ENCODE measurements around the gene IL1R1. TPM values are rescaled to one million over a fixed set of nuclear protein-coding genes. Genes with fewer than 3 reads are reported as not detected.

IL1R1 gene
- total RNA-seq, 5 donors from 2014 or later (not counting 1 experiment from before 2014, with no cell fraction given) = 0.43 to 4.5 (median 1.7) TPM

DNA sequence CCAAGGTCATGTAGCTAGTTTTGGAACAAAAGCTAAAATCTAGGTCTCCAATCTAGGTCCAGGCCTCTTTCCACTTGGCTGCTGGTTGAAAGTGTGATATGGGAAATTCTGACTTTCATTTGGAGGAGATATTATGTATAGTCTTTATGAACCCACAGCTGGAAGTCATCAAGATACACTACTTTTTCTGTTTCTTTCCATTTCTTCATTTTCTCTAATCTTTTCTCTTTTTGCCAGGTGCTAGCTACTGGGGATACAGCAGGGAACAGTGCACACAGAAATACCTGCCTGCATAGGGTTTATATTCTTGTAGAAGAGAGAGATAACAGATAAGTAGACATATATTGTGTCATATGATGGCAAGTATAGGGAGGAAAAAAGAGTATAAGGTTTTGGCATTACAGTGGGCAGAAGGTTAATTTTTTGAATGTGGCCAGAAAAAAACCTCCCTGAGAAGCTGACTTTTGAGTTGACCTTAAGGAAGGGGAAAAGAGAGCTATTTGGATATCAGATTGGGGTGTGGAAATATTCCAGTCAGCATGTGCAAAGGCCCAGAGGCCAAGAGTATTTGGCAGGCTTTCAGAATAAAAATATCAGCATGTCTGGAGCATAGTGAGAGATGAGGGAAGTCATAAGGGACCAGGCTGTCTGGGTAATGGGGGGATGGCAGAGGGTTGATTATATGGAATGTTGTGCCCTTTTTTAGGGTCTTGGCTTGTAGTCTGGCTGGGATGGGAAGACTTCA, 15.6 kb downstream of the IL1R1 start:
- no peak for ATAC-seq (replicated peaks in 1 of 4)

DNA sequence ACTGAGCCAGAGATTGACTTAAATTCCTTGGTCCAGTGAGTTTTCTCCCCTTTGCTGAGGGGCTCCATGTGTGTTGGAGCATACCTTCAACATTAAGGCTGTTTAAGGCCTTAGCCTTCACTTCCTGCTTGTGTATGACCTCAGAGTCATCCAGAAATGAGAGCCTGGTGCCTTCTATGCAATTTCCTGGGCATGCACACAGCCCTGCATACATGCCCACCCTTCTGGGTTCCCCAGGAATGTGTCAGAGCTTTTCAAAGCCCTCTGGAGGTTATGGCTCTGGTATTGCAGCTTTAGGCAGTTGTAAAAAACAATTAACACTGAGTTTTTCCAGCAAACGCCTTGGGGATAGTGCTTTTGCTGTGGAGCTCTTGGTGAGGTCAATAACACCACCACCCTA, 16.7 kb downstream of the IL1R1 start:
- no peaks in the 10 kb centered on the region for H3K9me3 Mint-ChIP-seq
- no peak overlapping the region for H3K27ac Mint-ChIP-seq
- Histone ChIP-seq H3K9me3 (no peaks in the 10 kb centered on the region), H3K4me1 (ENCODE audit: control insufficient read depth in 1 of 2, extremely low read depth in 1 of 2, insufficient read depth in 2 of 2, low read length in 2 of 2) (no peaks in the 10 kb centered on the region), H3K4me3 (ENCODE audit: control insufficient read depth in 1 of 2, extremely low read depth in 1 of 2, low read length in 1 of 2) (no peak overlapping the region), H3K27me3 (replicated peaks in 1 of 2; ENCODE audit: control insufficient read depth in 2 of 2, extremely low read depth in 1 of 2, insufficient read depth in 2 of 2, low read length in 1 of 2) (no peaks in the 10 kb centered on the region), H3K27ac (ENCODE audit: low read length) (no peak overlapping the region), H3K36me3 (ENCODE audit: control insufficient read depth in 2 of 2, extremely low read depth in 1 of 2, insufficient read depth in 1 of 2, low read length in 1 of 2) (no peaks in the 10 kb centered on the region)
- ChIA-PET CTCF (no interaction called here), POLR2A (no interaction called here)
- peaks cover 3% of the 10 kb centered on the region for H3K36me3 Mint-ChIP-seq
- no peaks in the 10 kb centered on the region for H3K27me3 Mint-ChIP-seq
- no CpG with 5 or more reads among the region's 1 CpG for WGBS (ENCODE audit: insufficient coverage)
- DNase-seq = no peak
- H3K4me3 Mint-ChIP-seq = no peak overlapping the region
- ATAC-seq (replicated peaks in 1 of 4) = no peak
- H3K4me1 Mint-ChIP-seq = no peaks in the 10 kb centered on the region

More for the DNA sequence above, 15.6 kb downstream of the IL1R1 start:
- no peak for DNase-seq
- no peaks in the 10 kb centered on the region for H3K27me3 ChIP-seq (replicated peaks in 1 of 2; ENCODE audit: control insufficient read depth in 2 of 2, extremely low read depth in 1 of 2, insufficient read depth in 2 of 2, low read length in 1 of 2)
- Mint-ChIP-seq H3K9me3 (no peaks in the 10 kb centered on the region), H3K4me1 (no peaks in the 10 kb centered on the region), H3K27me3 (no peaks in the 10 kb centered on the region), H3K4me3 (no peak overlapping the region), H3K27ac (no peak overlapping the region), H3K36me3 (peaks cover 3% of the 10 kb centered on the region)
- H3K4me1 ChIP-seq (ENCODE audit: control insufficient read depth in 1 of 2, extremely low read depth in 1 of 2, insufficient read depth in 2 of 2, low read length in 2 of 2) = no peaks in the 10 kb centered on the region
- H3K36me3 ChIP-seq (ENCODE audit: control insufficient read depth in 2 of 2, extremely low read depth in 1 of 2, insufficient read depth in 1 of 2, low read length in 1 of 2) = no peaks in the 10 kb centered on the region
- CTCF ChIA-PET = no interaction called here
- H3K27ac ChIP-seq (ENCODE audit: low read length) = no peak overlapping the region
- H3K9me3 ChIP-seq = no peaks in the 10 kb centered on the region
- no peak overlapping the region for H3K4me3 ChIP-seq (ENCODE audit: control insufficient read depth in 1 of 2, extremely low read depth in 1 of 2, low read length in 1 of 2)
- POLR2A ChIA-PET = interaction anchor here in 1 of 2 donors (0.6 kb wide), 1 partner anchor 1111 kb away, joined by 3 read pairs; no protein-coding TSS in a partner anchor

GRCh38 chr2:102166189-102166845, 23.8 kb downstream of the IL1R1 start:
- DNase-seq (no peak), ATAC-seq (replicated peaks in 1 of 4) (no peak)
- ChIA-PET POLR2A (interaction anchor here in 1 of 2 donors (0.5 kb wide), 1 partner anchor 166 kb away, joined by 3 read pairs; no protein-coding TSS in a partner anchor), CTCF (interaction anchor here in 1 of 2 donors (0.6 to 1.7 kb wide), 2 partner anchors 18 to 146 kb away, joined by 3 to 4 read pairs; no protein-coding TSS in a partner anchor)
- H3K9me3 ChIP-seq = no peaks in the 10 kb centered on the region
- H3K36me3 ChIP-seq (ENCODE audit: control insufficient read depth in 2 of 2, extremely low read depth in 1 of 2, insufficient read depth in 1 of 2, low read length in 1 of 2) = no peaks in the 10 kb centered on the region
- H3K4me3 ChIP-seq (ENCODE audit: control insufficient read depth in 1 of 2, extremely low read depth in 1 of 2, low read length in 1 of 2) = no peak overlapping the region
- Mint-ChIP-seq H3K27ac (no peak overlapping the region), H3K9me3 (no peaks in the 10 kb centered on the region), H3K27me3 (peaks cover 0 to 4% of the 10 kb centered on the region in 2 donors), H3K4me1 (no peaks in the 10 kb centered on the region), H3K4me3 (no peak overlapping the region), H3K36me3 (no peaks in the 10 kb centered on the region)
- H3K27me3 ChIP-seq (replicated peaks in 1 of 2; ENCODE audit: control insufficient read depth in 2 of 2, extremely low read depth in 1 of 2, insufficient read depth in 2 of 2, low read length in 1 of 2) = no peaks in the 10 kb centered on the region
- no CpG with 5 or more reads among the region's 4 CpGs for WGBS (ENCODE audit: insufficient coverage)
- H3K4me1 ChIP-seq (ENCODE audit: control insufficient read depth in 1 of 2, extremely low read depth in 1 of 2, insufficient read depth in 2 of 2, low read length in 2 of 2) = no peaks in the 10 kb centered on the region
- no peak overlapping the region for H3K27ac ChIP-seq (ENCODE audit: low read length)

- ATAC-seq (replicated peaks in 1 of 4) (no peak), DNase-seq (no peak)
- Mint-ChIP-seq H3K27ac (no peak overlapping the region), H3K27me3 (peaks cover 2 to 4% of the 10 kb centered on the region in 2 donors), H3K9me3 (no peaks in the 10 kb centered on the region), H3K4me1 (peaks cover 8 to 10% (median 9%) of the 10 kb centered on the region in 3 donors), H3K4me3 (no peak overlapping the region), H3K36me3 (no peaks in the 10 kb centered on the region)
- Histone ChIP-seq H3K9me3 (no peaks in the 10 kb centered on the region), H3K27me3 (replicated peaks in 1 of 2; ENCODE audit: control insufficient read depth in 2 of 2, extremely low read depth in 1 of 2, insufficient read depth in 2 of 2, low read length in 1 of 2) (no peaks in the 10 kb centered on the region), H3K4me1 (ENCODE audit: control insufficient read depth in 1 of 2, extremely low read depth in 1 of 2, insufficient read depth in 2 of 2, low read length in 2 of 2) (peaks cover 0 to 3% of the 10 kb centered on the region in 2 experiments), H3K4me3 (ENCODE audit: control insufficient read depth in 1 of 2, extremely low read depth in 1 of 2, low read length in 1 of 2) (no peak overlapping the region), H3K27ac (ENCODE audit: low read length) (no peak overlapping the region), H3K36me3 (ENCODE audit: control insufficient read depth in 2 of 2, extremely low read depth in 1 of 2, insufficient read depth in 1 of 2, low read length in 1 of 2) (no peaks in the 10 kb centered on the region)
- CTCF ChIA-PET = interaction anchor here in 1 of 2 donors (0.6 kb wide), 1 partner anchor 155 kb away, joined by 7 read pairs; no protein-coding TSS in a partner anchor
- POLR2A ChIA-PET = interaction anchor here in 1 of 2 donors (0.7 kb wide), 1 partner anchor 95 kb away, joined by 7 read pairs; no protein-coding TSS in a partner anchor
- WGBS (ENCODE audit: insufficient coverage) = 90% methylated on average over 3 of the region's 5 CpGs
These were observed 25.7 kb downstream of the IL1R1 start for GRCh38 chr2:102168026-102168771.

DNA sequence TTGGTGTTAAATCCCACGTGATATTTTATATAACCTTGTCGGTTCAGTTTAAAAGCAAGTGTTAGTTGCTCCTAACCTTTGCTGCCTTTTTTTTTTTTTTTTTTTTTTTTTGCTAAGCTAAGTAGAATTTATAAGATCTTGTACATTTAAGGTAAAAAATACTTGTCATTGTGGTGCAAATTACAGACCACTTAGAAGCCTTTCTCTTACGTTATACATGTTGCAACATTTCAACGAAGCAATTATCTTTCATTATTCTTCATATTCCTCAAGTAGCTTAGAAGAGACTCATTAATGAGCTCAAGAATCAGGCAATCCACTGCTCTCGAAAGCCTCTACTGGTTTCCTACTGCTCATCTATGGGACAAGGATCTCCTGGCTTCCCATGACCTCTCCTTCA, 29.4 kb downstream of the IL1R1 start:
- no peaks in the 10 kb centered on the region for H3K9me3 Mint-ChIP-seq
- Histone ChIP-seq H3K4me3 (ENCODE audit: control insufficient read depth in 1 of 2, extremely low read depth in 1 of 2, low read length in 1 of 2) (no peak overlapping the region), H3K4me1 (ENCODE audit: control insufficient read depth in 1 of 2, extremely low read depth in 1 of 2, insufficient read depth in 2 of 2, low read length in 2 of 2) (peaks cover 0 to 3% of the 10 kb centered on the region in 2 experiments), H3K27ac (ENCODE audit: low read length) (no peak overlapping the region), H3K36me3 (ENCODE audit: control insufficient read depth in 2 of 2, extremely low read depth in 1 of 2, insufficient read depth in 1 of 2, low read length in 1 of 2) (no peaks in the 10 kb centered on the region), H3K27me3 (replicated peaks in 1 of 2; ENCODE audit: control insufficient read depth in 2 of 2, extremely low read depth in 1 of 2, insufficient read depth in 2 of 2, low read length in 1 of 2) (no peaks in the 10 kb centered on the region), H3K9me3 (no peaks in the 10 kb centered on the region)
- ATAC-seq (replicated peaks in 1 of 4) (no peak), DNase-seq (no peak)
- no peaks in the 10 kb centered on the region for H3K36me3 Mint-ChIP-seq
- H3K27me3 Mint-ChIP-seq = peaks cover 2 to 4% of the 10 kb centered on the region in 2 donors
- peaks cover 8 to 10% (median 9%) of the 10 kb centered on the region in 3 donors for H3K4me1 Mint-ChIP-seq
- CTCF ChIA-PET = interaction anchor here in 1 of 2 donors (0.7 kb wide), 1 partner anchor 16 kb away, joined by 6 read pairs; no protein-coding TSS in a partner anchor
- H3K4me3 Mint-ChIP-seq = no peak overlapping the region
- POLR2A ChIA-PET = interaction anchor here in 1 of 2 donors (0.7 kb wide), 1 partner anchor 1482 kb away, joined by 8 read pairs; no protein-coding TSS in a partner anchor
- no peak overlapping the region for H3K27ac Mint-ChIP-seq
- WGBS (ENCODE audit: insufficient coverage) = 83% methylated on average over 2 of the region's 5 CpGs

- no CpG with 5 or more reads among the region's 3 CpGs for WGBS (ENCODE audit: insufficient coverage)
- H3K27me3 ChIP-seq (replicated peaks in 1 of 2; ENCODE audit: control insufficient read depth in 2 of 2, extremely low read depth in 1 of 2, insufficient read depth in 2 of 2, low read length in 1 of 2) = no peaks in the 10 kb centered on the region
- no peaks in the 10 kb centered on the region for H3K9me3 ChIP-seq
- Mint-ChIP-seq H3K27ac (peak overlapping the region in 1 of 2 donors; percentile 79), H3K9me3 (no peaks in the 10 kb centered on the region), H3K4me3 (no peak overlapping the region), H3K27me3 (peaks cover 2 to 4% of the 10 kb centered on the region in 2 donors), H3K4me1 (peaks cover 8 to 10% (median 9%) of the 10 kb centered on the region in 3 donors), H3K36me3 (no peaks in the 10 kb centered on the region)
- H3K27ac ChIP-seq (ENCODE audit: low read length) = no peak overlapping the region
- H3K4me3 ChIP-seq (ENCODE audit: control insufficient read depth in 1 of 2, extremely low read depth in 1 of 2, low read length in 1 of 2) = no peak overlapping the region
- CTCF ChIA-PET = no interaction called here
- POLR2A ChIA-PET = no interaction called here
- ATAC-seq (replicated peaks in 1 of 4) = no peak
- no peak for DNase-seq
- H3K4me1 ChIP-seq (ENCODE audit: control insufficient read depth in 1 of 2, extremely low read depth in 1 of 2, insufficient read depth in 2 of 2, low read length in 2 of 2) = peaks cover 0 to 3% of the 10 kb centered on the region in 2 experiments
- H3K36me3 ChIP-seq (ENCODE audit: control insufficient read depth in 2 of 2, extremely low read depth in 1 of 2, insufficient read depth in 1 of 2, low read length in 1 of 2) = no peaks in the 10 kb centered on the region
These were observed 30.2 kb downstream of the IL1R1 start for GRCh38 chr2:102172745-102173144.
